Activated B cell treated with CpG ODN at 0.5 μM for 24 hours (primary cell): ENCODE data around the gene MAML2. TPM values are rescaled to one million over a fixed set of nuclear protein-coding genes. Genes with fewer than 3 reads are reported as not detected.
A peak's percentile ranks its signal among the peaks of the same experiment; 100 is the strongest.

ENCODE experiments used
- ATAC-seq: fragments of 200-7000 bp; cut with Tn5 transposase; one replicate; pipeline ENCODE4 v1.10.0; 2021; ENCODE audit warnings: low read depth, mild to moderate bottlenecking, moderate library complexity
- CTCF ChIA-PET: fragments of 350-600 bp; sonication (Branson Sonifier 250); formaldehyde crosslinking; loops from one replicate; lab custom pipeline; 2021; ENCODE audit warnings: antibody characterized with exemption; lab: Charles Lee
- POLR2A ChIA-PET: fragments of 350-600 bp; sonication (Branson Sonifier 250); formaldehyde crosslinking; loops from one replicate; lab custom pipeline; 2021; ENCODE audit warnings: antibody characterized with exemption; lab: Charles Lee
- DNase-seq: peaks from one replicate; pipeline ENCODE4 v3.0.0; 2022
- H3K27ac Mint-ChIP-seq: one replicate; pipeline ENCODE4 v1.8.0; 2020; ENCODE audit warnings: mixed read lengths
- H3K27me3 Mint-ChIP-seq: one replicate; pipeline ENCODE4 v1.8.0; 2021; ENCODE audit warnings: mixed read lengths
- H3K36me3 Mint-ChIP-seq: one replicate; pipeline ENCODE4 v1.8.0; 2021; ENCODE audit warnings: low read depth, mixed read lengths
- H3K4me1 Mint-ChIP-seq: one replicate; pipeline ENCODE4 v1.8.0; 2021; ENCODE audit warnings: mixed read lengths
- H3K4me3 Mint-ChIP-seq: one replicate; pipeline ENCODE4 v1.8.0; 2020; ENCODE audit warnings: mild to moderate bottlenecking, mixed read lengths
- H3K9me3 Mint-ChIP-seq: one replicate; pipeline ENCODE4 v1.8.0; 2020; ENCODE audit warnings: mixed read lengths
- intact Hi-C: fragments of 100-400 bp; cut with micrococcal nuclease; formaldehyde crosslinking; loops from one replicate; pipeline ENCODE4 v1.15.1; 2024
- total RNA-seq: library from RNA; stranded (reverse); gene quantifications from 2 replicates; pipeline ENCODE4 v1.2.3, GENCODE V29; 2022
- TF ChIP-seq, protein P1 (sequence below): fragments of 200-600 bp; IDR thresholded peaks from one replicate; pipeline ENCODE4 v1.8.0; 2022; ENCODE audit warnings: antibody characterized with exemption, mild to moderate bottlenecking

The MAML2 gene
- total RNA-seq, 1 donor from 2014 or later = 24.8 TPM

GRCh38 chr11:96136613-96137298 lies 206.2 kb downstream of the MAML2 start:
- ATAC-seq (no peak), DNase-seq (no peak)
- no peaks in the 10 kb centered on the region for H3K27me3 Mint-ChIP-seq
- TF ChIP-seq, protein P1, sequence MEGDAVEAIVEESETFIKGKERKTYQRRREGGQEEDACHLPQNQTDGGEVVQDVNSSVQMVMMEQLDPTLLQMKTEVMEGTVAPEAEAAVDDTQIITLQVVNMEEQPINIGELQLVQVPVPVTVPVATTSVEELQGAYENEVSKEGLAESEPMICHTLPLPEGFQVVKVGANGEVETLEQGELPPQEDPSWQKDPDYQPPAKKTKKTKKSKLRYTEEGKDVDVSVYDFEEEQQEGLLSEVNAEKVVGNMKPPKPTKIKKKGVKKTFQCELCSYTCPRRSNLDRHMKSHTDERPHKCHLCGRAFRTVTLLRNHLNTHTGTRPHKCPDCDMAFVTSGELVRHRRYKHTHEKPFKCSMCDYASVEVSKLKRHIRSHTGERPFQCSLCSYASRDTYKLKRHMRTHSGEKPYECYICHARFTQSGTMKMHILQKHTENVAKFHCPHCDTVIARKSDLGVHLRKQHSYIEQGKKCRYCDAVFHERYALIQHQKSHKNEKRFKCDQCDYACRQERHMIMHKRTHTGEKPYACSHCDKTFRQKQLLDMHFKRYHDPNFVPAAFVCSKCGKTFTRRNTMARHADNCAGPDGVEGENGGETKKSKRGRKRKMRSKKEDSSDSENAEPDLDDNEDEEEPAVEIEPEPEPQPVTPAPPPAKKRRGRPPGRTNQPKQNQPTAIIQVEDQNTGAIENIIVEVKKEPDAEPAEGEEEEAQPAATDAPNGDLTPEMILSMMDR = no peak
- ChIA-PET CTCF (no interaction called here), POLR2A (interaction anchor here (0.7 kb wide), 1 partner anchor 1676 kb away, joined by 3 read pairs; no protein-coding TSS in a partner anchor)
- peaks cover 47% of the 10 kb centered on the region for H3K4me1 Mint-ChIP-seq
- no peak overlapping the region for H3K4me3 Mint-ChIP-seq
- intact Hi-C loops = no loop called here
- H3K27ac Mint-ChIP-seq = peak overlapping the region; percentile 12
- no peaks in the 10 kb centered on the region for H3K36me3 Mint-ChIP-seq
- no peaks in the 10 kb centered on the region for H3K9me3 Mint-ChIP-seq

- Mint-ChIP-seq H3K9me3 (no peaks in the 10 kb centered on the region), H3K36me3 (peaks cover 3% of the 10 kb centered on the region), H3K4me3 (no peak overlapping the region), H3K27ac (peak overlapping the region; percentile 73), H3K27me3 (no peaks in the 10 kb centered on the region), H3K4me1 (peaks cover 47% of the 10 kb centered on the region)
- intact Hi-C loops = loop anchor here (5.0 kb wide), 1 partner anchor 42 kb away; no protein-coding TSS in a partner anchor
- TF ChIP-seq, protein P1 = no peak
- DNase-seq = no peak
- ChIA-PET CTCF (interaction anchor here (2.8 kb wide), 1 partner anchor 208 kb away, joined by 9 read pairs; the partner anchor contains the start of gene MAML2), POLR2A (no interaction called here)
- peak; percentile 69 for ATAC-seq
These were observed 208.4 kb downstream of the MAML2 start for GRCh38 chr11:96134602-96135001.

DNA sequence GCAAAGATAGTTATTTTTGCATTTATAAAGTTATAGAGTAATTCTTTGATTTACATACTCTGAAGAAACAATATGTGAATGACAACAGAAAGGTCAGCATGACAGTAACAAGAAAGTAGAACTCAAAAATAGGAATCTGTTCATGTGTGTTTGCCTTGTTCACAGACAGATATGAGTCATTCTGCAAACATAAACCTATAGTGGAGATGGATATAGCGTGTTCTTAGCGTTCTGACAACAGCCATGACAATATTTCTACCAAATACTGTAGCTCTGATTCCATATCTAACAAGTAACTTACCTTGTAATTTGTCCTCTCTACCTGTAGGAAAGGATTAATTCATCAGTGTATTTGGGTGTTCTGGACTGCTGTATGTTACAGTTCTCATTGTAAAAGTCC lies 210.6 kb downstream of the MAML2 start:
- Mint-ChIP-seq H3K4me1 (peaks cover 51% of the 10 kb centered on the region), H3K9me3 (no peaks in the 10 kb centered on the region), H3K36me3 (peaks cover 3% of the 10 kb centered on the region), H3K27me3 (no peaks in the 10 kb centered on the region), H3K4me3 (no peak overlapping the region), H3K27ac (no peak overlapping the region)
- POLR2A ChIA-PET = no interaction called here
- TF ChIP-seq, protein P1 = no peak
- CTCF ChIA-PET = no interaction called here
- DNase-seq = no peak
- no peak for ATAC-seq
- intact Hi-C loops = loop anchor here (5.0 kb wide), 1 partner anchor 40 kb away; no protein-coding TSS in a partner anchor

DNA sequence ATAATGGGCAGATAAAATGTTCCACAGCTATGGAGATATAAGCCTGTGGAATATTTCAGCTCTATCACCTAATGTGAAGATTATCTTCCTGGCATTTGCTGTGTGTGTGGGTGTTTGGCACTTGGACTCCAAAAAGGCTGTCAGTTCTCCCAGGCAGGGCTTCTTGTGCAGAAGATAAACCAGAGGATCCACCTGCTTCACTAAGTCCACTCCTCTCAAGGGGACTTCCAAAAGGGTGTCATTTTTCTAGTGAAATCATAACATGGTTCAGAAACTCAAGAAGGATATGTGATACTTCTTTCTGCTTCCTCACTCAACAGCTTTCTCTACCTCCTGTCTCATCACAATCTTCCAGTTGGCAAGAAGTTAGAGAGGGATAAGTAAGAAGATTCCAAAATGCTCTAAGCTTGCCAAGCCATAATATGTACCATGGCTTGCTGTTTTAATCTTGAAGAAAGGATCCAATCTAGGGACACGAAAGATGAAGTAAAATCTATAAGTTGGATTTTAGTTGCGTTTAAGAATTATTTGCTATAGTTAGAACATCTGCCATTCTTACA lies 212.9 kb downstream of the MAML2 start:
- TF ChIP-seq, protein P1 = no peak
- intact Hi-C loops = loop anchor here (2.0 to 5.0 kb wide), 2 partner anchors 38 to 213 kb away; partner anchors contain the start of gene MAML2
- ChIA-PET POLR2A (no interaction called here), CTCF (interaction anchor here (1.0 to 1.1 kb wide), 2 partner anchors 10 to 213 kb away, joined by 3 read pairs; partner anchors contain the start of gene MAML2)
- Mint-ChIP-seq H3K36me3 (peaks cover 3% of the 10 kb centered on the region), H3K4me3 (peak overlapping the region; percentile 5), H3K9me3 (no peaks in the 10 kb centered on the region), H3K27ac (peak overlapping the region; percentile 25), H3K27me3 (no peaks in the 10 kb centered on the region), H3K4me1 (peaks cover 43% of the 10 kb centered on the region)
- ATAC-seq (peak; percentile 25), DNase-seq (no peak)

GRCh38 chr11:96127596-96127959 lies 215.4 kb downstream of the MAML2 start:
- no peak overlapping the region for H3K4me3 Mint-ChIP-seq
- intact Hi-C loops = no loop called here
- ATAC-seq (no peak), DNase-seq (no peak)
- CTCF ChIA-PET = no interaction called here
- TF ChIP-seq, protein P1 = no peak
- H3K36me3 Mint-ChIP-seq = peaks cover 5% of the 10 kb centered on the region
- POLR2A ChIA-PET = interaction anchor here (1.0 kb wide), 1 partner anchor 214 kb away, joined by 3 read pairs; no protein-coding TSS in a partner anchor
- H3K9me3 Mint-ChIP-seq = no peaks in the 10 kb centered on the region
- peaks cover 31% of the 10 kb centered on the region for H3K4me1 Mint-ChIP-seq
- no peak overlapping the region for H3K27ac Mint-ChIP-seq
- no peaks in the 10 kb centered on the region for H3K27me3 Mint-ChIP-seq
